ENCODE results near the gene PBX4. TPM values are rescaled to one million over a fixed set of nuclear protein-coding genes. Genes with fewer than 3 reads are reported as not detected.

The PBX4 gene
- total and polyA plus RNA-seq, 2 experiments from 2014 or later: 2.6 to 4.1 TPM

GRCh38 chr19:19619849-19620210 lies 1.3 kb upstream of the PBX4 start:
- no peak for ATAC-seq
- Mint-ChIP-seq H3K27me3 (ENCODE audit: insufficient read depth, low read depth, poor library complexity) (peaks cover 22% of the 10 kb centered on the region), H3K4me1 (peaks cover 9% of the 10 kb centered on the region; the same call in 2 of the 3 replicates), H3K9me3 (no peaks in the 10 kb centered on the region; the same call in 2 of the 3 replicates), H3K27ac (no peak overlapping the region), H3K4me3 (no peak overlapping the region), H3K36me3 (ENCODE audit: low read depth) (peaks cover 21% of the 10 kb centered on the region)
- Histone ChIP-seq H3K9me2 (ENCODE audit: insufficient read depth) (no peaks in the 10 kb centered on the region), H3K27me3 (ENCODE audit: insufficient read depth) (peaks cover 7% of the 10 kb centered on the region; the same call in 1 of the 2 replicates), H3K36me3 (ENCODE audit: insufficient read depth) (0 out of 2 replicates have a peak, but pooled peaks cover 4% of the 10 kb centered on the region), H4K20me1 (replicated peaks; ENCODE audit: insufficient read depth) (0 out of 2 replicates have a peak, but pooled peaks cover 4% of the 10 kb centered on the region), H3K4me1 (ENCODE audit: insufficient read depth) (no peaks in the 10 kb centered on the region; the same call in 1 of the 2 replicates), H2AFZ (no peak overlapping the region), H3K27ac (ENCODE audit: low read depth) (no peak overlapping the region), H3K4me3 (no peak overlapping the region), H3F3A (replicated peaks; ENCODE audit: low read depth) (0 out of 2 replicates have a peak, but pooled peaks cover 3% of the 10 kb centered on the region), H3K4me2 (no peak overlapping the region), H3K79me2 (replicated peaks; ENCODE audit: insufficient read depth) (no peaks in the 10 kb centered on the region)
- no peak for DNase-seq (ENCODE audit: low spot score)
- no peak for TF ChIP-seq STAT1 (IDR thresholded peaks at IDR 0.05; ENCODE audit: unreplicated experiment)
- TF ChIP-seq JUNB (IDR thresholded peaks at IDR 0.05; ENCODE audit: unreplicated experiment): no peak
- TF ChIP-seq EZH2phosphoT487 (IDR thresholded peaks at IDR 0.05; ENCODE audit: unreplicated experiment): no peak
- TF ChIP-seq, protein P1, sequence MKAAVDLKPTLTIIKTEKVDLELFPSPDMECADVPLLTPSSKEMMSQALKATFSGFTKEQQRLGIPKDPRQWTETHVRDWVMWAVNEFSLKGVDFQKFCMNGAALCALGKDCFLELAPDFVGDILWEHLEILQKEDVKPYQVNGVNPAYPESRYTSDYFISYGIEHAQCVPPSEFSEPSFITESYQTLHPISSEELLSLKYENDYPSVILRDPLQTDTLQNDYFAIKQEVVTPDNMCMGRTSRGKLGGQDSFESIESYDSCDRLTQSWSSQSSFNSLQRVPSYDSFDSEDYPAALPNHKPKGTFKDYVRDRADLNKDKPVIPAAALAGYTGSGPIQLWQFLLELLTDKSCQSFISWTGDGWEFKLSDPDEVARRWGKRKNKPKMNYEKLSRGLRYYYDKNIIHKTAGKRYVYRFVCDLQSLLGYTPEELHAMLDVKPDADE (IDR thresholded peaks at IDR 0.05): no peak
- TF ChIP-seq, protein P2, sequence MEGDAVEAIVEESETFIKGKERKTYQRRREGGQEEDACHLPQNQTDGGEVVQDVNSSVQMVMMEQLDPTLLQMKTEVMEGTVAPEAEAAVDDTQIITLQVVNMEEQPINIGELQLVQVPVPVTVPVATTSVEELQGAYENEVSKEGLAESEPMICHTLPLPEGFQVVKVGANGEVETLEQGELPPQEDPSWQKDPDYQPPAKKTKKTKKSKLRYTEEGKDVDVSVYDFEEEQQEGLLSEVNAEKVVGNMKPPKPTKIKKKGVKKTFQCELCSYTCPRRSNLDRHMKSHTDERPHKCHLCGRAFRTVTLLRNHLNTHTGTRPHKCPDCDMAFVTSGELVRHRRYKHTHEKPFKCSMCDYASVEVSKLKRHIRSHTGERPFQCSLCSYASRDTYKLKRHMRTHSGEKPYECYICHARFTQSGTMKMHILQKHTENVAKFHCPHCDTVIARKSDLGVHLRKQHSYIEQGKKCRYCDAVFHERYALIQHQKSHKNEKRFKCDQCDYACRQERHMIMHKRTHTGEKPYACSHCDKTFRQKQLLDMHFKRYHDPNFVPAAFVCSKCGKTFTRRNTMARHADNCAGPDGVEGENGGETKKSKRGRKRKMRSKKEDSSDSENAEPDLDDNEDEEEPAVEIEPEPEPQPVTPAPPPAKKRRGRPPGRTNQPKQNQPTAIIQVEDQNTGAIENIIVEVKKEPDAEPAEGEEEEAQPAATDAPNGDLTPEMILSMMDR (conservative IDR thresholded peaks at IDR 0.05; ENCODE audit: low read depth in 2 of 2): no peak
- TF ChIP-seq POLR2AphosphoS5 (IDR thresholded peaks at IDR 0.05; ENCODE audit: low read depth): no peak
- TF ChIP-seq CREB1 (CRISPR knock-in tag; IDR thresholded peaks at IDR 0.05; ENCODE audit: low read depth): no peak

DNA sequence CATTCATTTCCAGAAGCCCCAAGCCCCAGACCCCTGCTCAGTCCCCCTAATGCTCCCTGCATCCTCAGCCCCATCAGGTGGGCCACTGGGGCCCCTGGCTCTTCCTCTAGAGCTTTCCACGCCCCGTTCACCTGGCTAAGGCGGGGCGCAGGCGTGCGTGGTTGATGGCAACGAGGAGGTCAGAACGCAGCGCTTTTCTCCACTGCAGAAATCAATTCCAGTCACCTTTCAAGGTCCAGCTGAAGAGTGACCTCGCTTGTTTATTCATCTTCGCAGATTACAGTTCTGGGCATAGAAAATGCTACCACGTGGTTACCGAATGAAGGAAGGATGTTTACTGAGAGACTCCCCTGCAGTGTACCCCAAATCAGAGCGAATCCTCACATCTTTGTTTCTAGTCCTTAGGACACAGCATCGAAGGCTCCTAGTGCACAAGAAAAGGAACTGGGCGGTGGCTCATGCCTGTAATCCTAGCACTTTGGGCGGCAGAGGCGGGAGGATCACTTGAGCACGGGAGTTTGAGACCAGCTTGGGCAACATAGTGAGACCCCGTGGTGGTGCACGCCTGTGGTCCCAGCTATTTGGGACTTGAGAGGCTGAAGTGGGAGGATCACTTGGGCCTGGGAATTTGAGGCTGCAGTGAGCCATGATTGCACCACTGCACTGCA lies 828 bp upstream of the PBX4 start:
- Histone ChIP-seq H4K20me1 (replicated peaks; ENCODE audit: insufficient read depth) (0 out of 2 replicates have a peak, but pooled peaks cover 4% of the 10 kb centered on the region), H3K27me3 (ENCODE audit: insufficient read depth) (peaks cover 7% of the 10 kb centered on the region; the same call in 1 of the 2 replicates), H3K4me2 (peak overlapping the region; percentile 85), H3K4me3 (peak overlapping the region; percentile 59), H3K79me2 (replicated peaks; ENCODE audit: insufficient read depth) (no peaks in the 10 kb centered on the region), H3K36me3 (ENCODE audit: insufficient read depth) (0 out of 2 replicates have a peak, but pooled peaks cover 4% of the 10 kb centered on the region), H3K27ac (ENCODE audit: low read depth) (no peak overlapping the region), H3K9me2 (ENCODE audit: insufficient read depth) (no peaks in the 10 kb centered on the region), H3F3A (replicated peaks; ENCODE audit: low read depth) (0 out of 2 replicates have a peak, but pooled peaks cover 3% of the 10 kb centered on the region), H2AFZ (no peak overlapping the region; the same call in 1 of the 2 replicates), H3K4me1 (ENCODE audit: insufficient read depth) (no peaks in the 10 kb centered on the region; the same call in 1 of the 2 replicates)
- no peak for TF ChIP-seq NANOG (IDR thresholded peaks at IDR 0.05; ENCODE audit: borderline replicate concordance)
- peak; percentile 26 for DNase-seq (ENCODE audit: low spot score)
- Mint-ChIP-seq H3K9me3 (no peaks in the 10 kb centered on the region; the same call in 2 of the 3 replicates), H3K27ac (no peak overlapping the region), H3K36me3 (ENCODE audit: low read depth) (peaks cover 18% of the 10 kb centered on the region), H3K4me3 (peak overlapping the region; percentile 76), H3K27me3 (ENCODE audit: insufficient read depth, low read depth, poor library complexity) (peaks cover 22% of the 10 kb centered on the region), H3K4me1 (peaks cover 9% of the 10 kb centered on the region; the same call in 2 of the 3 replicates)
- ATAC-seq: peak; percentile 6

All from GM23338 (cell line).